ENCODE measurements around the gene DNAH3. TPM values are rescaled to one million over a fixed set of nuclear protein-coding genes. Genes with fewer than 3 reads are reported as not detected.
"Not testable (repeated sequence)": the region's sequence is repeated elsewhere in the genome, so short reads cannot be mapped to it uniquely, and the experiment has no call there.

The DNAH3 gene
- polyA plus RNA-seq, 2 of the 4 experiments (the other 2 are of a cell fraction), result 0.37 to 0.81 TPM

- POLR2A ChIA-PET, result no interaction called here
- CTCF ChIA-PET, result interaction anchor here (0.6 to 6.6 kb wide), 4 partner anchors 13 to 1250 kb away, joined by 3 to 31 read pairs (median 4); no protein-coding TSS in a partner anchor
- TF ChIP-seq USF2 (IDR thresholded peaks at IDR 0.05), result no peak
- TF ChIP-seq BHLHE40 (IDR thresholded peaks at IDR 0.05; ENCODE audit: low read depth, low read length), result no peak
- no peak for TF ChIP-seq MAFK (IDR thresholded peaks at IDR 0.05; ENCODE audit: partially characterized antibody)
- 61% methylated on average over 4 of the region's 4 CpGs for WGBS (ENCODE audit: missing lambda C conversion rate)
- no peak overlapping the region for H3K27ac ChIP-seq
- FAIRE-seq (no peak), ATAC-seq (no peak), DNase-seq (ENCODE audit: low read depth in 1 of 2, low spot score in 1 of 2) (no peak)
- no peaks in the 10 kb centered on the region for H3K4me1 ChIP-seq
- H3K9me3 ChIP-seq, result no peaks in the 10 kb centered on the region
- H3K4me2 ChIP-seq, result no peak overlapping the region
- H3K4me3 ChIP-seq, result no peak overlapping the region
Measured at GRCh38 chr16:21070564-21070963, 80.1 kb downstream of the DNAH3 start.

DNA sequence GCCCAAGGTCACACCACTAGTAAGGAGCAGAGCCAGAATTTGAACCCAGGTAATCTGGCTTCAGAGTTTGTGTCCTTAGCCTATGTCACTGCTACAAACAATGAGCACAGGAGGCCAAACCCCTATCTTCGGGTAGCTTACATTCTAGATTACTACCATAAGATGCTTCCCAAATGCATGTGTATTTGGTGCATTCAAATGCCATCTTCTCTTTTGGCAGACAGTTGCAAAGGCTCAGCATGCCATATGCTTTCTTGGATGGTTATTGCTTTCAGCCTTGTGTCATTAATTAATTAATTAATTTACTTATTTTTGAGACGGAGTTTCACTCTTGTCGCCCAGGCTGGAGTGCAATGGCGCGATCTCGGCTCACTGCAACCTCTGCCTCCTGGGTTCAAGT, 80.7 kb downstream of the DNAH3 start:
- ChIA-PET CTCF (interaction anchor here (6.6 kb wide), 1 partner anchor 13 kb away, joined by 31 read pairs; no protein-coding TSS in a partner anchor), POLR2A (no interaction called here)
- DNase-seq (ENCODE audit: low read depth in 1 of 2, low spot score in 1 of 2) (no peak), ATAC-seq (no peak), FAIRE-seq (no peak)
- no peak overlapping the region for H3K4me3 ChIP-seq
- H3K9me3 ChIP-seq, result no peaks in the 10 kb centered on the region
- no peak overlapping the region for H3K27ac ChIP-seq
- TF ChIP-seq, protein P1, sequence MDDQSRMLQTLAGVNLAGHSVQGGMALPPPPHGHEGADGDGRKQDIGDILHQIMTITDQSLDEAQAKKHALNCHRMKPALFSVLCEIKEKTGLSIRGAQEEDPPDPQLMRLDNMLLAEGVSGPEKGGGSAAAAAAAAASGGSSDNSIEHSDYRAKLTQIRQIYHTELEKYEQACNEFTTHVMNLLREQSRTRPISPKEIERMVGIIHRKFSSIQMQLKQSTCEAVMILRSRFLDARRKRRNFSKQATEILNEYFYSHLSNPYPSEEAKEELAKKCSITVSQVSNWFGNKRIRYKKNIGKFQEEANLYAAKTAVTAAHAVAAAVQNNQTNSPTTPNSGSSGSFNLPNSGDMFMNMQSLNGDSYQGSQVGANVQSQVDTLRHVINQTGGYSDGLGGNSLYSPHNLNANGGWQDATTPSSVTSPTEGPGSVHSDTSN (IDR thresholded peaks at IDR 0.05), result no peak
- no peaks in the 10 kb centered on the region for H3K4me1 ChIP-seq
- H3K4me2 ChIP-seq, result no peak overlapping the region
- 82% methylated on average over 6 of the region's 6 CpGs for WGBS (ENCODE audit: missing lambda C conversion rate)

DNA sequence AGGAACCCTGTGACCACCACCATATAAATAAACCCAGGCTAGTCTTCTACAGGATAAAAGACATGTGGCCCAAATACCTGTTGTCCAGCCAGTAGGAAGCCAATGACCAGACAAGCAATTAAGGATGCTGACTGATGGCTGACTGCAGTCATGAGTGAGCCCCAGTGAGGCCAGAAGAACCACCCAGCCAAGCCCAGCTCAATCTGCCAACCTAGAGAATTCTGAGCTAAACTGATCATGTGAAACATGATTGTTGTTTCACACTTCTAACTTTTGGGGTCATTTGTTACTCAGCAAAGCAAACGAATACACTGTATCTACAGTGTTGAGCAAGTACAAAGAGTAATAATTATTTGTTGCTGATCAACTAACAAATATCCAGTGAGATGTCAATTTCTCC, 86.4 kb downstream of the DNAH3 start:
- Histone ChIP-seq H3K4me2 (no peak overlapping the region), H3K4me1 (no peaks in the 10 kb centered on the region), H3K4me3 (no peak overlapping the region), H3K27ac (no peak overlapping the region), H3K9me3 (no peaks in the 10 kb centered on the region)
- CTCF ChIA-PET, result no interaction called here
- 9% methylated on average over 1 of the region's 1 CpG for WGBS (ENCODE audit: missing lambda C conversion rate)
- POLR2A ChIA-PET, result no interaction called here
- DNase-seq (ENCODE audit: low read depth in 1 of 2, low spot score in 1 of 2) (no peak), FAIRE-seq (no peak), ATAC-seq (no peak)
- no peak for TF ChIP-seq CBX8 (IDR thresholded peaks at IDR 0.05)
- no peak for TF ChIP-seq MAZ (IDR thresholded peaks at IDR 0.05; ENCODE audit: borderline replicate concordance, low read depth, low read length)
- no peak for TF ChIP-seq CHD2 (IDR thresholded peaks at IDR 0.05; ENCODE audit: low read length, partially characterized antibody)
- TF ChIP-seq RFX5 (IDR thresholded peaks at IDR 0.05), result no peak

GRCh38 chr16:21063314-21063713, 87.3 kb downstream of the DNAH3 start:
- WGBS (ENCODE audit: missing lambda C conversion rate), result 69% methylated on average over 6 of the region's 6 CpGs

GRCh38 chr16:21060027-21060510, 90.6 kb downstream of the DNAH3 start:
- WGBS (ENCODE audit: missing lambda C conversion rate), result 37% methylated on average over 4 of the region's 4 CpGs
- ChIA-PET POLR2A (no interaction called here), CTCF (interaction anchor here (0.6 to 1.6 kb wide), 2 partner anchors 210 to 283 kb away, joined by 3 to 4 read pairs; no protein-coding TSS in a partner anchor)
- FAIRE-seq, result no peak
- TF ChIP-seq, protein P2, sequence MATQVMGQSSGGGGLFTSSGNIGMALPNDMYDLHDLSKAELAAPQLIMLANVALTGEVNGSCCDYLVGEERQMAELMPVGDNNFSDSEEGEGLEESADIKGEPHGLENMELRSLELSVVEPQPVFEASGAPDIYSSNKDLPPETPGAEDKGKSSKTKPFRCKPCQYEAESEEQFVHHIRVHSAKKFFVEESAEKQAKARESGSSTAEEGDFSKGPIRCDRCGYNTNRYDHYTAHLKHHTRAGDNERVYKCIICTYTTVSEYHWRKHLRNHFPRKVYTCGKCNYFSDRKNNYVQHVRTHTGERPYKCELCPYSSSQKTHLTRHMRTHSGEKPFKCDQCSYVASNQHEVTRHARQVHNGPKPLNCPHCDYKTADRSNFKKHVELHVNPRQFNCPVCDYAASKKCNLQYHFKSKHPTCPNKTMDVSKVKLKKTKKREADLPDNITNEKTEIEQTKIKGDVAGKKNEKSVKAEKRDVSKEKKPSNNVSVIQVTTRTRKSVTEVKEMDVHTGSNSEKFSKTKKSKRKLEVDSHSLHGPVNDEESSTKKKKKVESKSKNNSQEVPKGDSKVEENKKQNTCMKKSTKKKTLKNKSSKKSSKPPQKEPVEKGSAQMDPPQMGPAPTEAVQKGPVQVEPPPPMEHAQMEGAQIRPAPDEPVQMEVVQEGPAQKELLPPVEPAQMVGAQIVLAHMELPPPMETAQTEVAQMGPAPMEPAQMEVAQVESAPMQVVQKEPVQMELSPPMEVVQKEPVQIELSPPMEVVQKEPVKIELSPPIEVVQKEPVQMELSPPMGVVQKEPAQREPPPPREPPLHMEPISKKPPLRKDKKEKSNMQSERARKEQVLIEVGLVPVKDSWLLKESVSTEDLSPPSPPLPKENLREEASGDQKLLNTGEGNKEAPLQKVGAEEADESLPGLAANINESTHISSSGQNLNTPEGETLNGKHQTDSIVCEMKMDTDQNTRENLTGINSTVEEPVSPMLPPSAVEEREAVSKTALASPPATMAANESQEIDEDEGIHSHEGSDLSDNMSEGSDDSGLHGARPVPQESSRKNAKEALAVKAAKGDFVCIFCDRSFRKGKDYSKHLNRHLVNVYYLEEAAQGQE (IDR thresholded peaks at IDR 0.05), result no peak
- TF ChIP-seq KDM5A (IDR thresholded peaks at IDR 0.05), result no peak
- TF ChIP-seq ELK1 (IDR thresholded peaks at IDR 0.05; ENCODE audit: low read depth, low read length), result no peak
- TF ChIP-seq RFX5 (IDR thresholded peaks at IDR 0.05), result no peak
- TF ChIP-seq USF2 (IDR thresholded peaks at IDR 0.05), result no peak
- TF ChIP-seq MAZ (IDR thresholded peaks at IDR 0.05; ENCODE audit: borderline replicate concordance, low read depth, low read length), result no peak
- TF ChIP-seq NPAS2 (CRISPR knock-in tag; IDR thresholded peaks at IDR 0.05; ENCODE audit: borderline replicate concordance), result no peak
- no peak for TF ChIP-seq NFE2L2 (conservative IDR thresholded peaks at IDR 0.05; ENCODE audit: low read length)
- H3K4me2 ChIP-seq, result no peak overlapping the region
- no peak overlapping the region for H3K27ac ChIP-seq
- H3K4me1 ChIP-seq, result no peaks in the 10 kb centered on the region
- H3K4me3 ChIP-seq, result no peak overlapping the region
- peak in 1 of 2 experiments; percentile 39; a peak in 1 of 6 replicates for ATAC-seq
- DNase-seq (ENCODE audit: low read depth in 1 of 2, low spot score in 1 of 2), result no peak
- no peaks in the 10 kb centered on the region for H3K9me3 ChIP-seq

More at GRCh38 chr16:21063314-21063713, 87.3 kb downstream of the DNAH3 start:
- FAIRE-seq; H3K27ac ChIP-seq; POLR2A ChIA-PET; H3K4me2 ChIP-seq; H3K4me3 ChIP-seq; ATAC-seq; H3K9me3 ChIP-seq; H3K4me1 ChIP-seq; DNase-seq (ENCODE audit: low read depth in 1 of 2, low spot score in 1 of 2): not testable (repeated sequence)
- CTCF ChIA-PET, result interaction anchor here (1.2 kb wide), 1 partner anchor 214 kb away, joined by 3 read pairs; no protein-coding TSS in a partner anchor
